Measurements from ENCODE around the gene CMSS1.
"Not testable (repeated sequence)": the region's sequence is repeated elsewhere in the genome, so short reads cannot be mapped to it uniquely, and the experiment has no call there.

CMSS1 gene

GRCh38 chr3:99817047-99817436 is 620 bp upstream of the CMSS1 start:
- DNase-seq (ENCODE audit: low read depth in 2 of 3, low spot score in 2 of 3): peak in 1 of 3 experiments; percentile 4

DNA sequence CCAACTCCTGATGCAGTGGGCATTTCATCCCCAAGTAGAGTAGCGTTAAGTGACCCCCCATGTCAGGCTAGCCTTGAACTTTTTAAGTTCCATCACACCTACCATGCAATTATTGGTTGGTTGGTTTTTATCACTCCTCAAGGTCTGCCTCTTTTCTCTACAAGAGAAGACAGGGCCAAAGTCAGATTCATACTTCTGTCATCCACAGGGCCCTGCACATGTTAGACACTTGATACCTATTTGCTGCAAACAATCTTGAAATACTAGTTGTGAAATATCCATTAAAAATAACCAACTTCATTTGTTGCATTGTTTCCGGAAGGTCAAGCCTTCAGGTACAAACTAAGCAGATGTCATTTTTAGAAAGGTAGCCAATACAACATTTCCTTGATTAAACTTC is 1.2 kb downstream of the CMSS1 start:
- DNase-seq (ENCODE audit: low read depth in 2 of 3, low spot score in 2 of 3): no peak

DNA sequence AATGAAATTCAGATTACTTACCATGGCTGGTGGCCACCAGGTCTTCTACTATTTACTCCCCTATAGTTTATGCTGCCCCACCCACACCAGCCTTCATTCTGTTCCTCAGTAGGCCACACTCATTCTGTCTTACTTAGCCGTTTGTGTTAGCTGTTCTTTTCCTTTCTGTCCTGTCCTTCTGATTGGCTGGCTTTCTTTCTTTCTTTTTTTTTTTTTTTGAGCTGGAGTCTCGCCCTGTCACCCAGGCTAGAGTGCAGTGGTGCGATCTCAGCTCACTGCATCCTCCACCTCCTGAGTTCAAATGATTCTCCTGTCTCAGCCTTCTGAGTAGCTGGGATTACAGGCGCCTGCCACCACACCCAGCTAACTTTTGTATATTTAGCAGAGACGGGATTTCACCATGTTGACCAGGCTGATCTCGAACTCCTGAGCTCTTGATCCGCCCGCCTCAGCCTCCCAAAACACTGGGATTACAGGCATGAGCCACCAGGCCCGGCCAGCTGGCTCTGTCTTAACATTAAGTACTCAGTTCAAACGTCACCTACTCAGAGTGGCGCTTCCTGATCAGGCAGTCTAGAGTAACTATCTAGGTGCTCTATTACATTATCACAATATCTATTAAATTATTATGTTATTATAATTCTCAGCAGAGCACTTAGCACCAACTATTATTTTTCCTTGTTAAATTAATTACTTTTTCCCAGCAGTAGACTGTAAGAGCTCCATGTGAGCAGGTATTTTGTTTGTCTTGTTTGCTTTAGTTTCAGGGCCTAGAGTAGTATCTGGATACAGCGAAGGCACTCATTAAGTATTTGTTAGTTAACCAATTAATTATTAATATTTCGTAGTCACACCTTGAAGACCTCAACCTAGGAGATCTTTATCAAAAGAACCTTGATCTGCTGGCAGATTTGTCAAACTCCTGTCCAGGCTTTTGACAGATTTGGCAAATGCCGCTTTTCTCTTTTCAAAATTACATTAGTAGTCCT is 6.4 kb downstream of the CMSS1 start:
- no peak for DNase-seq (ENCODE audit: low read depth in 2 of 3, low spot score in 2 of 3)

DNA sequence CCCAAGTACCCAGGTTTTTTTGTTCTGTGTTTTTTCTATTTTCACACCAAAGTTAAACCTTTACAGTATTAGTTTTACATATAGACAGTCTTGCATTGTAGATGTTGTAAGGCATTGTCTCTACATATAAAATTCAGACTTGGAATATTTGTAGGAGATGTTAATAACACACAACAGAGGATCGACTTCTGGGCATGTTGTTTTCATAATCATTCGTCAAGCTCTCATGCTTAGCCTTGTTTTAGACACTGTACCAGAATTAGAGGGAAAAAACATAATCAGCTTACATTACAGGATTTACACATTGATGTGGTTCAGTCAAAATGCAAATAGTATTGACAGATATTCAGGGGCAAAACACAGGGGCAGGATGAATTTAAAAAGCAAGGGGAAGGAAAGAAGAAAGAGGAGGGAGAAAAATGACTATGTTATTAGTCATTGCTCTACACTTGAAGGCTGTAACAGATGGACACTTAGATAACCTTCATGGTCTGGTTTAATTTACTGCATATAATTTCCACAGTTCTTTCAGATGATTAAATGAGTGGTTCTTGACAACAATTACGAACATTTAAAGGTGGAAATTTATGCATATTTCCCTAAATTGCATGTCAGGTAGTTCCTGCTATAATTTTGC is 7.5 kb downstream of the CMSS1 start:
- no peak for DNase-seq (ENCODE audit: low read depth in 2 of 3, low spot score in 2 of 3)

GRCh38 chr3:99829844-99830243 is 12.2 kb downstream of the CMSS1 start:
- DNase-seq (ENCODE audit: low read depth in 2 of 3, low spot score in 2 of 3): no peak

GRCh38 chr3:99833617-99834205 is 16.0 kb downstream of the CMSS1 start:
- no peak for DNase-seq (ENCODE audit: low read depth in 2 of 3, low spot score in 2 of 3)

DNA sequence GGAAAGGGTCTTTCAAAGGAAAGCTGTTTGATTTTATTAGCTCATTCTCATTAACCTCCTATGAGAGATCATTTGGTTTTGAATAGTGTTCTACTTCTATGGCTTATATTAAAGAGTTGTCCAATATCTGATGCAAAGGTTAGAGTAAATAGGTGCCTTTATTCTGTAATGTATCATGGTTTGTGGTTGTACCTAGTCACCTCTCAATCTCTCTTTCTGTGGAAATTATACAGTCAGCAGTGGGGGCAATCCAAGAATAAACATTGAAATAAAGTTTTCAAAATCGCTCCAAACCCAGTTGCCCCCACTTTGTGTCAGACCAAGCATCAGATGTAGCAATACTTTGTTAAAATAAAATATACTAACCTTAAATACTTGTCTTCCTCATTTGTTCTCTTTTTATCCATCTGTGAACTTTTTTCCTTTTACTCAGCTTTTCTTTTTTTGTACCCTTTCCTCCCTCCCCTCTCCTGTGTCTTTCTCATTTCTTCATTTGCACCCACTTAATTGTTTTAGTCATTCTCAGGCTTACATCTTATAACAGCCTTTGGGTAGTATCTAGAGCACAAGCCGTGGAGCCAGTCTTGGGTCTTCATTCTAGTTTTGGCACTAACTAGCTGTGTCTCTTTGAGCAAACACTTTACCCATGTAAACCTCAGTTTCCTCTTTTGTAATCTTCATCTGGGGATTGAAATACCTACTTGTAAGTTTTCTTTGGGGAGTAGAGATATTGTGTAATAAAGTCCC is 16.7 kb downstream of the CMSS1 start:
- no peak for DNase-seq (ENCODE audit: low read depth in 2 of 3, low spot score in 2 of 3)

DNA sequence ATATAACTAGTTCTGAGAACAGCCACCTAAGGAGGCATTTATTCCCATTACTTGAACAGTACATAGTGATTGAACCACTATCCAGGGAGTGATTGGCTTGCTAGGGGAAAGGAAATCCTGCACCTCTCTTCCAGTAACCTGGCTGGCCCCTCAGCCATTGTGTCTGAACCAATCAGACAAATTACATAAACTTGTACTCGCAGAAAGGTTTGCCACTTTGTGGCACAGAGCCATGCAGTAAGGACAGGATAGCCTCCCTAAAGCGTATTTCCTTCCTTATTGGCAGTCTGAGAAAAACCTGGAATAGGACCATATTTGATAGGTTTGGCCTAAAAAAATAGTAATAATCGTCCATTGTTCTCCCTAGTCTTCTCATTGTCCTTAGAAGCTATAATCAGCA is 19.0 kb downstream of the CMSS1 start:
- no peak for DNase-seq (ENCODE audit: low read depth in 2 of 3, low spot score in 2 of 3)

DNA sequence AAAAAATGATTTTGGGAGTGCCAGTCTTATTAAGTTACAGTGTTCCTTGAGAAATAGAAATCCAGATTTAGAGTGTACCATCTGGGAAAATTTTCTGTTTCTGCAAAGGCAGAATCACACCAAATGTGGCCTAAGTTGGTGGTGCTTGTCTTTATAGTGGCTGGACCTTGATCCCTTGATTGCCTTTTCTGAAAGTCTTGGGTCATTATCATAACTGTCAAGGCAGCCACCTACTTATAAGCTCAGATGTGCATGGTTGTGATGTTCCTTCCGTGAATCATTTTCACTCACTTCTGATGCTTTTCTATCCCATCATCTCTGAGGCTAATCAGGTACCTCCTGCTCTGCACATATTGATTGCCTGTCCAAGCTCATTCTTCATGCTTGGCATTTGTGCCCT is 20.1 kb downstream of the CMSS1 start:
- no peak for DNase-seq (ENCODE audit: low read depth in 2 of 3, low spot score in 2 of 3)

- no peak for DNase-seq (ENCODE audit: low read depth in 2 of 3, low spot score in 2 of 3)
Observed at GRCh38 chr3:99838755-99839154, 21.1 kb downstream of the CMSS1 start.

- no peak for DNase-seq (ENCODE audit: low read depth in 2 of 3, low spot score in 2 of 3)
Observed at GRCh38 chr3:99839613-99840012, 22.0 kb downstream of the CMSS1 start.

GRCh38 chr3:99841949-99842348 is 24.3 kb downstream of the CMSS1 start:
- DNase-seq (ENCODE audit: low read depth in 2 of 3, low spot score in 2 of 3): not testable (repeated sequence)

GRCh38 chr3:99842826-99843589 is 25.3 kb downstream of the CMSS1 start:
- no peak for DNase-seq (ENCODE audit: low read depth in 2 of 3, low spot score in 2 of 3)

GRCh38 chr3:99843590-99844258 is 26.1 kb downstream of the CMSS1 start:
- DNase-seq (ENCODE audit: low read depth in 2 of 3, low spot score in 2 of 3): no peak

DNA sequence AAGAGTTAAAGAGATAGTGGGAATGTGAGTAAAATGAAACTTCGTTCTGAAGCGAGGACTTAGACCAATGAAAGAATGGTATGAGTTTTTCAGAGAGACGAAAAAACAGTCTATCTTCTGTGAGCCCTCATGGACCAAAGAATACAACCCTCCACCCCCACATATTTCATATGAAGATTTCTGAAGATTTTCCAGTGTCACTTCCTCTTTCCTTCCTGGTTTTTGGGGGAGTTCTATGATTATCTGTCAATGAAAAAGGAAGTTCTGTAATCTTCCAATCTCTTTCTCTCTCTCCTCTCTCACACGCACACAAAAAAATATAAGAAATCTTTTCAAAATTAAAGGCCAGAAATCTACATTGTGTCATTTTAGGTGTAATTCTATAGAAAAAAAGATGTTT is 27.7 kb downstream of the CMSS1 start:
- DNase-seq (ENCODE audit: low read depth in 2 of 3, low spot score in 2 of 3): no peak

- no peak for DNase-seq (ENCODE audit: low read depth in 2 of 3, low spot score in 2 of 3)
Observed at GRCh38 chr3:99845999-99846398, 28.3 kb downstream of the CMSS1 start.

DNA sequence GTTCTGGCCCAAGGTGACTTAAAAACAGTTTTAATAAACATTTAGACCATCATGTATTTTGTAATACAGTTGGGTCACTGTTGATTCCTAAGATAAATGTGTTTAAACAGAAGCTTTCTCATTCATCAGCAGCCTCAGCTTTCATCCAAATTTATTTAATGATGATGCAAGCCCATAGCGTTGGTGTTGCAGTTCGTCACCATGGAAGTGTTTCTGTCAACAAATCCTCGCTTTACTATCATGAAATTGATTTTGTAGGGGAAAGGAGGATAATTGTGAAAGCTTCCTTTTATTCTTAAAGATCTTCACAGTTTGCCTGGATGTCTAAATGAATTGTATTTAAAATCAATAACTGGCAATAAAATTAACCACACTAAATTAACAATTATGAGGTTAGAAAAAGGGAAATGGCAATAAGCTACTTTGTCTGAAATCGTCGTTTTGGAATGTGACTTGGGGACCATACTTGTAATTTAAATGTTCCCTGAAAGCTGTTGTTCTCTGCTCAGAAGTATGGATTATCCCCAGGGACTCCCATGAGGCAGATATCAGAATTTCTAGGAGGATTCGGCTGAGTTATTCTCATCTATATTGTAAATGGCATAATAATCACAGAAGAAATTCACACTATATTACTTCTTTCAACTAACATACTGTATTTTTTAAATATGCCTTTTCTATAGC is 29.0 kb downstream of the CMSS1 start:
- no peak for DNase-seq (ENCODE audit: low read depth in 2 of 3, low spot score in 2 of 3)

GRCh38 chr3:99848433-99848832 is 30.8 kb downstream of the CMSS1 start:
- DNase-seq (ENCODE audit: low read depth in 2 of 3, low spot score in 2 of 3): no peak

DNA sequence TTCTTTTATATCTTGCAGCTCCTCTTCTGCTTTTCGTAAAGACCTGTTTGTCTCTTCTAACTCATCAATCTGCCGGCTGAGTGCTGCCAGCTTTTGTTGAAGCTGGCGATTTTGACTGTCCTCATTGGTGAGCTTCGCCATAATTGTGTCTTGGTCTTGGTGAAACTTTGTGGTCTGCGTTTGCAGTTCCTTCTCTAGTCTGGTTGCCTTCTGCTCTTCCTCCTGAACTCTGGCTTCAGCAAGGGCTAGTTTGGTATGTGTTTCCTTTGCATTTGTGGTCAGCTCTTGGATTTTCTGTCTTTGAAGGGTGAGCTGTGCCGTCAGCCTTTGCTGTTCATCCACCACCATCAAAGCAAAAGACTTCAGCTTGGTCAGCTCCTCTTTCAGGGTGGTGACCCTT is 32.9 kb downstream of the CMSS1 start:
- no peak for DNase-seq (ENCODE audit: low read depth in 2 of 3, low spot score in 2 of 3)

- no peak for DNase-seq (ENCODE audit: low read depth in 2 of 3, low spot score in 2 of 3)
Observed at GRCh38 chr3:99851955-99852354, 34.3 kb downstream of the CMSS1 start.

All from activated CD8-positive, alpha-beta memory T cell treated with anti-CD3 and anti-CD28 coated beads for 48 hours (primary cell).